ENCODE results near the gene STIM2. TPM values are rescaled to one million over a fixed set of nuclear protein-coding genes. Genes with fewer than 3 reads are reported as not detected.

STIM2 gene
- total RNA-seq, 1 donor from 2014 or later, result 18.2 TPM

- peak; percentile 49 for DNase-seq
These were observed 22.4 kb upstream of the STIM2 start for GRCh38 chr4:26837993-26838842.

DNA sequence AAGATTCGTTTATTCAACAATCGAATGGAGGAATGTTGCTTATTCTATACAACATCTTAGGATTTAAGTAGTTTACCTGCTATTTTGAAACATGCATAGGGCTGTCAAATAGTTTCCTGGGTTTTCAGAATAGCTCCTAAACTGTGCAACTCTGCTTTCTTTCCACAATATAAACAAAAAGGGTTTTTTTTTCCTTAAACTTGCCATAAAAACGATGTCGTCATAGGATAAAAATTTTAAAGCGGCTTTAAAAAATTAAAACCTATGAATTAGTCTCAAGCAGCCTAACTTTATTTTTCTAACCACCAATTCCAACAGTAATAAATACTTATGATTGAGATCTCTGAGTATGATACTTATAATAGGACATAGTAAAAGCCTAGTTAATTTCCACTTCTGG is 21.6 kb upstream of the STIM2 start:
- no peak for DNase-seq

DNA sequence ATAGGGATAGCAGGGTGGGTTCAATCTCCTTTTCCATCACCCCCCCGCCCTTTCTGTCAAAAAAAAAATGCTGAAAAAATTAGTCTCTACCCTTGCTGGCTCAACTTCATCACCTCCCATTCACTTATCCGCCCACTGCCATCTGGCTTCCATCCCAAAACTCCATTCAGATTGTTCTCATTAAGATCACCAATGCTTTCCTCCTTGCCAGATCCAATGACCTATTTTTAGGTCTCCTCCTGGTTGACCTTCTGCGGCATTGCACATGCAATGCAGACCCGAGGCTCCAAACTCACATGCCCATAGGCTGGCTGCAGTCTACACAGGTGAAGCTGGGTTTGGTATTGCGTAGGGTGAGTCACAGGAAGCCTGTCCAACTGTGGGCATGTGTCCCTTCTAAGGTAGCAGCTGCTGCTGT is 21.1 kb upstream of the STIM2 start:
- no peak for DNase-seq

GRCh38 chr4:26840786-26841185 is 19.9 kb upstream of the STIM2 start:
- no peak for DNase-seq

- no peak for DNase-seq
These were observed 17.7 kb upstream of the STIM2 start for GRCh38 chr4:26842911-26843310.

GRCh38 chr4:26850528-26850927 is 10.1 kb upstream of the STIM2 start:
- DNase-seq, result no peak

DNA sequence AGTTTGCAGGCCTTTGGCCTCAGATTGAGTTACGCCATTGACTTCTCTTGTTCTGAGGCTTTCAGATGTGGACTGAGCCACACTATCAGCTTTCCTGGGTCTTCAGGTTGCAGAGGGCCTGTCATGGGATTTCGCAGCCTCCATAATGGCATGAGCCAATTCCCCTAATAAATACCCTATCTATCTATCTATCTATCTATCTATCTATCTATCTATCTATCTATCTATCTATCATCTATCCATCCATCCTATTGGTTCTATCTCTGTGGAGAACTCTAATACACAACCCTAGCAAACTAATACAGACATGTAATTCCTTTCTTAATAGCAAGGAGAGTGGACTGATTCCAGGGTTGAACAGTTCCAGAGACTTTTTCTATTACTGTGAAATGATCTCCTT is 9.5 kb upstream of the STIM2 start:
- no peak for DNase-seq

GRCh38 chr4:26854701-26855100 is 5.9 kb upstream of the STIM2 start:
- no peak for DNase-seq

GRCh38 chr4:26856906-26857277 is 3.7 kb upstream of the STIM2 start:
- DNase-seq, result no peak

- peak; percentile 88 for DNase-seq
These were observed 3.2 kb upstream of the STIM2 start for GRCh38 chr4:26857278-26858034.

DNA sequence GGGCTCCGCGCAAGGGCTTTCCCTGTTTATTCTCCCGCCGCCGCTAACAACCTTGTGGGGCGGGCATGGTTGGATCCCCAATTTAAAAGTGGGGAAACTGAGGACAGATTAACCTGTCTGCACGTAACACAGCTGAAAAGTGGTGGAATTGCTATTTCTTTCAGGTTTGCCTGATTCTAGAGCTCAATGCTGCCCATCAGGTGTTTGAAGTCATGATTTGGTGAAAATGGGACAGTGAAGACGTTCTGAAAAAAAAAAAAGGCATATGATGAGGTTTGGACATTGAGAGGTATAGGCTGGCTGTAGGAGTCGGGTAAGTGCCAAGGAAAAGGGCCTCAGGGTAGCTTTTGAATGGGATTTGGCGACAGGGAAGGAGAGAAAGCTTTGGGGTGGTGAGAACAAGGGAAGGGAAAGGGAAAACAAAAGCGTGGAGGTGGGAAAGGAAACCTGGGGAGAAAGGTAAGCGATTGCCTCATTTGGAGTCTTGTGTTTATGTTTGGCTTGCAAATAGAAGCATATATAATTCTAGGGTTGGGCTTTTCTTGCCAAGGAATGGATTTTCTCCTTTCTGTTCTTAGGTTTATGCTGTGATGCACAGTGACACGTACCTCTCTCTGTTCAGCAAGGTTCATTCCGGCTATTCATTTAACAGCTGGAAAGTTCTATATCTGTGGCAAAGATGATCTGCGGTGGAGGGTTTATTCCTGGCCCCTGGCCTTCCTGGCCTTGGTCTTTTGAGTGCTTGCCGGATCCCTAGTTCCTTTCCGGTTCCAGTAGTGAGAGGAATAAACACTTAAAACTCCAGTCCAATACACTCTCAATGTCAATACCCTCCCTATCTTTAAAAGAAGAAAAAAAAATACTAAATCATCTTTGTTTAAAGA is 2.4 kb upstream of the STIM2 start:
- peak; percentile 7 for DNase-seq

- peak; percentile 3 for DNase-seq
These were observed 1.7 kb upstream of the STIM2 start for GRCh38 chr4:26858947-26859401.

DNA sequence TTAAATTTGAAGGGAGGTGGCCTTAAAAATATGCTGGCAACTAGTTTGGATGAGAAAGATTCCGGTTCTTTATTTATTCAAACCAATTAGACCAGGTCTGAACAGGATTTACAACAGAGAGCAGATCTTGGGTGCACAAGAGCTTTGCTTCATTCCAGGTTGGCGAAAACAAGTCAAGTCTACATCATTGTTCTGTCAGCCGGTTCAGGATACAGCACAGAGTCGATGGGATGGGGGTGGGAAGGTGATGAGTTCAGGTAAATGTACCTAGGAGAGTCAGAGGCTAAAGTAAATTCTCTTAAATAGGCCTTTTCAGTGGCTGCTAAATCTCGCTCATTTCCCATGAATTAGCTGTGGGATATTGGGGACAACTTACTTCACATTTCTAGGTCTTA is 882 bp upstream of the STIM2 start:
- DNase-seq, result no peak

GRCh38 chr4:26860922-26861433 is 337 bp downstream of the STIM2 start:
- DNase-seq, result peak; percentile 72

DNA sequence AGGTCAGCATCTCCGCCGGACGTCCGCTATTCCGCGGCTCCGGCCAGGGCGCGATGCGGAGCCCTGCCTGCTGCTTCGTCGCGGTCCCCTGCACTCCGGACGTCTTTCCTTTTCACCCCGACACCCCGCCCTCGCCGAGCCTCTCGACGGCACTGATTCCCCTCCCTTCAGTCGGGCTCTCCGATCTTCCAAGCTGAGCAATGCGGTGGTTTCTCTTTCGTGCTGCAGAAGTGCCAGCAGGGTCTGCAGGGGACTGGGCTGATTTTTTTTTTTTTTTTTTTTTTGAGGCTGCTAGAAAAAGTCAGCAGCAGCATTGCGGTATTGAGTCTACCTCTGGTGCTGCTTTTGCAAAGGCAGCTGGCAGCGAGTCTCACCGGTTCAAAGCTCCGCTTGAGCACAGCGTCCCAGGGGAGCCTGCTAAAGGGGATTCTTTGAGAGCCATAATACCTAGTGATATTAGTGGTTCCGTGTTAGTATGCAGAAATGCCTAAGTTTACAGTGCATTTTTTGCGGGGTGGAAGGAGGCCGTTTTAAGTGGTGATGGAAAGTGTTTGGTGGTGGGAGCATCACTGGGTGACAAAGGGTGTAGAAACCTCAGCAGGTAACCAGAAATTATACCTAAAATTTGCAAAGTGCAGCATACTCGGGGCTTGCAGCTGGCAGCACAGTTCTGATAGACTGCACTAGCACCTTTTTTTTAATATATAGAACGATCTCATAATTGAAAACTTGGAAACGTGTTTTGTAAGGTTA is 969 bp downstream of the STIM2 start:
- peak; percentile 66 for DNase-seq

GRCh38 chr4:26862381-26862915 is 1.8 kb downstream of the STIM2 start:
- DNase-seq, result no peak

DNA sequence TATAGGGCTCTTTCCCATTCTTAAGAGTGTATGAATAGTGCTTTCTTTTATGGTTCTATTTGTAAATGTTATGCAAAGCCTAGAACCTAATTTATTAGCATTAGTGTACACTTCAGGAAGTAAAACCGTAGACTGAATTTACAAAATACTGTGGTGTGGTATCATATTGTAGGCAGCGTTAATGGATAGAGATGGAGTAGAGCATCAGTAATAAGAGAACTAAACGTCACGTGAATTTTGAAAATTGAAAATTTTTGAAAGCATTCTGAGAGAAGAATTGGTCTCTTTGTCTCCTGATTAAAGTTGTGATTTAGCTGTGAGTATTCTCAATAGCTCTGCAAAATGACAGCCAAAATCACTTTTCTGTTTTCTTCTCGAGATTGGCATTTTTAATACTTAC is 2.9 kb downstream of the STIM2 start:
- no peak for DNase-seq

- DNase-seq, result no peak
These were observed 4.3 kb downstream of the STIM2 start for GRCh38 chr4:26864899-26865298.

DNA sequence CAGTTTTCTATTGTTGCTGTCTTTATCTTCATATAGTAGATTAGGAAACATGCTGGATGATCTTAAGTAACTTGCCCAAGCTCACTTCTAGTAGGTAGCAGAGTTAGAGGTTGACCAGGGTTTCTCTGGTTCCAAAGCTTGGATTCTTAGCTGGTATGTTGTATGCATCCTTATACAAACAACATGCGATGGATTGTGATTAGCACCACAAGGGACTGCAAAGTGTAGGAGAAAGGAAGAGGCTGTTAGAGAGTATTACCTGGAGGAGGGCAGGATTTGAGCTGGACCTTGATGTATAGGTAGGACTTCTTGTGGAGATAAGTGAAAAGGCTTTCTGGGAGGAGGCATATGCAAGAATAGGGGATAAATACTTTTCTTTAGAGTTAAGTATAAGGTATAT is 5.6 kb downstream of the STIM2 start:
- no peak for DNase-seq

DNA sequence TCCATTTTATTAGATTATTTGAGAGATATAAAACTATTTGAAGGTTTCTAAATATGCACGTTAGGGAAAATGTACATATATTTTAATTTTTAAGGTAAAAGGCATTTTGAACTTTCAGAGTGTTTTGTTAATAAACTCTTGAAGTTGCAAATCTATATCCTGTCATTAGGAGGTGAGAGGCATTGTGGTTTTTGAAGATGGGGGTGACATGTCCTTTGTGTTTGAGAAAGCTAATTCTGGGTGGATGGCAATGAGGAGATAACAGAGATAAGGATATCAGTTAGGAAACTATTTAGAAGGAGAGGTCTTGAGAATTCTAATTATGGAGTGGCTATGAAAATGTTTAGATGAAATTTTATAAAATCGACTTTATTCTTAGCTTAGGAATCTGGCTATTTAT is 6.1 kb downstream of the STIM2 start:
- DNase-seq, result no peak

- peak; percentile 28 for DNase-seq
These were observed 7.5 kb downstream of the STIM2 start for GRCh38 chr4:26867914-26868684.

All from dermis blood vessel endothelial cell (primary cell).